K562 (cell line): ENCODE data around the gene COQ5. TPM values are rescaled to one million over a fixed set of nuclear protein-coding genes. Genes with fewer than 3 reads are reported as not detected.

Experiments
- ATAC-seq: fragments of 200-7000 bp; cut with Tn5 transposase; 3 replicates; pipeline ENCODE4 v1.9.1; 2020; ENCODE audit warnings: moderate library complexity
- BruUV-seq: library from RNA; stranded (reverse); fragments of 400-500 nt; replicated peaks from 2 replicates; lab custom pipeline; 2021; lab: Mats Ljungman, UMichigan
- CTCF ChIA-PET: fragments of 300-600 bp; formaldehyde crosslinking; extraction: SDS; loops from one replicate; lab custom pipeline; 2021; ENCODE audit warnings: low intra/inter-chr PET ratio; lab: Yijun Ruan, JAX
- POLR2A ChIA-PET: fragments of 300-600, 350-650 bp; sonication (Branson Sonifier 250); formaldehyde crosslinking; extraction: SDS; loops from one replicate; lab custom pipeline; 2021; ENCODE audit warnings: antibody characterized with exemption, inconsistent platforms; lab: Yijun Ruan, JAX
- DNase-seq, 4 experiments: peaks; one replicate each; pipeline versions ENCODE4 v3.0.0 to v3.0.0-alpha.2; 2011 to 2018; ENCODE audit warnings: low spot score in 3 of 4, mixed read lengths in 3 of 4; ENCODE audit errors: extremely low read depth in 1 of 4
- FAIRE-seq: peaks from 2 replicates; lab custom pipeline; 2011; peaks lifted over from hg19 to GRCh38; lab: Jason Lieb, UNC
- H2AFZ ChIP-seq: 2 replicates; pipeline ENCODE4 v1.6.0; 2011; ENCODE audit warnings: low read depth, low read length, control low read depth, inconsistent platforms
- H3K27ac ChIP-seq: fragments of 200-600 bp; 3 replicates; pipeline ENCODE4 v1.8.0; 2011; ENCODE audit warnings: low read depth, mild to moderate bottlenecking, control low read depth, inconsistent platforms, low read length, moderate library complexity, mixed read lengths; ENCODE audit errors: extremely low read depth
- H3K27me3 ChIP-seq, 2 experiments: fragments of 300-600 bp in 1 of 2; 2 replicates in 1 of 2; 3 replicates in 1 of 2; pipeline versions ENCODE4 v1.6.0 to v1.8.0; 2011; ENCODE audit warnings: inconsistent platforms in 2 of 2, low read length in 2 of 2, mild to moderate bottlenecking in 1 of 2, mixed read lengths in 1 of 2, moderate library complexity in 1 of 2; ENCODE audit not compliant: control insufficient read depth in 2 of 2, insufficient read depth in 2 of 2
- H3K36me3 ChIP-seq: fragments of 300-600 bp; 3 replicates; pipeline ENCODE4 v1.8.0; 2011; ENCODE audit warnings: mild to moderate bottlenecking, low read length, inconsistent platforms; ENCODE audit not compliant: control insufficient read depth, insufficient read depth
- H3K4me1 ChIP-seq, 2 experiments: fragments of 200-600 bp in 1 of 2; replicated peaks in 1 of 2; 2 replicates in 1 of 2; 3 replicates in 1 of 2; pipeline versions ENCODE4 v1.5.1 to v1.8.0; 2011; ENCODE audit warnings: inconsistent platforms in 2 of 2, low read length in 2 of 2, mild to moderate bottlenecking in 1 of 2, mixed read lengths in 1 of 2, moderate library complexity in 1 of 2; ENCODE audit not compliant: control insufficient read depth in 2 of 2, insufficient read depth in 2 of 2
- H3K4me2 ChIP-seq: 2 replicates; pipeline ENCODE4 v1.6.1; 2011; ENCODE audit warnings: low read length, control low read depth, inconsistent platforms, mixed read lengths; ENCODE audit not compliant: insufficient read depth
- H3K4me3 ChIP-seq: fragments of 200-600 bp; sonication (generic), shearing (Covaris generic); 2 replicates; pipeline ENCODE4 v1.5.1; 2016; ENCODE audit warnings: control low read depth, inconsistent platforms
- H3K79me2 ChIP-seq: fragments of 200-600 bp; 3 replicates; pipeline ENCODE4 v1.8.0; 2011; ENCODE audit warnings: low read length, inconsistent platforms; ENCODE audit not compliant: control insufficient read depth, insufficient read depth
- H3K9ac ChIP-seq, 2 experiments: 2 replicates each; pipeline versions ENCODE4 v1.6.0 to v1.6.1; 2011; ENCODE audit warnings: low read depth in 2 of 2, low read length in 2 of 2, control low read depth in 1 of 2, inconsistent platforms in 1 of 2, mild to moderate bottlenecking in 1 of 2, mixed read lengths in 1 of 2; ENCODE audit not compliant: insufficient read depth in 1 of 2
- H3K9me1 ChIP-seq: one replicate; pipeline ENCODE4 v1.6.0; 2011; ENCODE audit warnings: inconsistent platforms, mild to moderate bottlenecking, low read length, moderate library complexity; ENCODE audit not compliant: control insufficient read depth, insufficient read depth
- H3K9me3 ChIP-seq: replicated peaks from 2 replicates; pipeline ENCODE4 v1.5.1; 2011; ENCODE audit warnings: low read depth, low read length, inconsistent platforms; ENCODE audit not compliant: control insufficient read depth, insufficient read depth
- H4K20me1 ChIP-seq: replicated peaks from 2 replicates; pipeline ENCODE4 v1.6.1; 2011; ENCODE audit warnings: low read length, inconsistent platforms, mixed read lengths; ENCODE audit not compliant: control insufficient read depth, insufficient read depth
- DNMT1 ChIP-seq: fragments of 450-650 bp; IDR thresholded peaks from 2 replicates; pipeline ENCODE4 v1.6.1; 2016; ENCODE audit warnings: antibody characterized with exemption, mild to moderate bottlenecking
- ESRRA ChIP-seq: fragments of 450-650 bp; IDR thresholded peaks from 2 replicates; pipeline ENCODE4 v1.6.1; 2014; ENCODE audit warnings: low read depth, mild to moderate bottlenecking, moderate library complexity, borderline replicate concordance
- ESRRB ChIP-seq: fragments of 250-450 bp; sonication (Bioruptor Pico); IDR thresholded peaks from 2 replicates; pipeline ENCODE4 v1.5.0; 2020; ENCODE audit warnings: mild to moderate bottlenecking, moderate library complexity, borderline replicate concordance
- FOXJ3 ChIP-seq: sonication (generic); formaldehyde crosslinking; IDR thresholded peaks from 2 replicates; pipeline ENCODE4 v1.4.0; 2020; ENCODE audit warnings: mild to moderate bottlenecking, missing genetic modification reagents
- JUND ChIP-seq, 2 experiments: IDR thresholded peaks; 2 replicates in 1 of 2; 3 replicates in 1 of 2; pipeline ENCODE4 v1.6.1; 2011; ENCODE audit warnings: borderline replicate concordance in 2 of 2, low read depth in 2 of 2, low read length in 2 of 2, improper control_type of control experiment in 1 of 2, missing biosample characterization in 1 of 2, missing genetic modification characterization in 1 of 2, missing genetic modification reagents in 1 of 2
- NFIC ChIP-seq: fragments of 450-650 bp; IDR thresholded peaks from 2 replicates; pipeline ENCODE4 v1.6.1; 2017; ENCODE audit warnings: mild to moderate bottlenecking, inconsistent platforms
- NFIX ChIP-seq: fragments of 250-450 bp; sonication (Bioruptor Pico); IDR thresholded peaks from 2 replicates; pipeline ENCODE4 v1.4.0; 2020; ENCODE audit warnings: low read depth, mild to moderate bottlenecking, moderate library complexity
- POLR2H ChIP-seq: IDR thresholded peaks from 2 replicates; pipeline ENCODE4 v1.6.1; 2016; ENCODE audit warnings: missing genetic modification characterization, low read depth, mild to moderate bottlenecking, control low read depth, missing compliant biosample characterization, moderate library complexity
- RBM14 ChIP-seq: fragments of 200-400 bp; formaldehyde crosslinking; IDR thresholded peaks from 2 replicates; pipeline ENCODE4 v1.6.1; 2018; ENCODE audit warnings: low read depth, mild to moderate bottlenecking, low read length, moderate library complexity, borderline replicate concordance; ENCODE audit not compliant: insufficient read depth
- SPI1 ChIP-seq: IDR thresholded peaks from 2 replicates; pipeline ENCODE4 v1.6.1; 2011; ENCODE audit warnings: low read depth, low read length, control low read depth, borderline replicate concordance
- ZBTB17 ChIP-seq: fragments of 450-650 bp; formaldehyde crosslinking; IDR thresholded peaks from 2 replicates; pipeline ENCODE4 v1.4.0; 2020; ENCODE audit warnings: mild to moderate bottlenecking
- ZKSCAN1 ChIP-seq: fragments of 150-350 bp; IDR thresholded peaks from 2 replicates; pipeline ENCODE4 v1.6.1; 2016; ENCODE audit warnings: low read depth, low read length
- WGBS: fragments of 100-300 bp; shearing (Covaris generic); methylation state at CpG from one replicate; pipeline ENCODE4 v1.1.6; 2016; ENCODE audit warnings: low coverage, mixed read lengths; ENCODE audit not compliant: insufficient coverage; ENCODE audit errors: missing lambda C conversion rate; 5-methylcytosine and 5-hydroxymethylcytosine counted together
- in situ Hi-C: fragments of 300-500 bp; cut with MboI; formaldehyde crosslinking; loops from 4 replicates; pipeline ENCODE4 v1.15.0; 2018; ENCODE audit warnings: inconsistent platforms, mixed read lengths
- intact Hi-C: fragments of 100-400 bp; cut with micrococcal nuclease; formaldehyde crosslinking; loops from 2 replicates; pipeline ENCODE4 v1.14.2; 2022
- polyA plus RNA-seq, 8 experiments: library from polyadenylated mRNA; depleted of rRNA in 4 of 8; stranded (reverse) in 5 of 8; unstranded in 3 of 8; fragments of >200 nt; fragmentation: Nextera tagmentation in 2 of 8; fragmentation: Illumina TruSeq in 1 of 8; extraction: Ambion mirVana in 2 of 8; extraction: Trizol in 1 of 8; gene quantifications; 2 replicates each; pipeline versions ENCODE4 v1.2.1 to v1.2.3, GENCODE V29; 2011 to 2014; ENCODE audit warnings: inconsistent platforms in 1 of 8, missing spikeins in 1 of 8
- total RNA-seq, 7 experiments: library from RNA; depleted of rRNA in 6 of 7; stranded (reverse); fragments of >200 nt in 6 of 7; fragmentation: Illumina TruSeq in 2 of 7; extraction: Trizol in 2 of 7; gene quantifications; 2 replicates each; pipeline versions ENCODE4 v1.2.1 to v1.2.3, GENCODE V29; 2011 to 2021; ENCODE audit warnings: low replicate concordance in 1 of 7
- TF ChIP-seq, protein P1 (sequence below): fragments of 200-800 bp; sonication (Bioruptor generic); IDR thresholded peaks from 2 replicates; pipeline ENCODE4 v1.6.1; 2016; ENCODE audit warnings: missing genetic modification characterization, missing compliant biosample characterization

COQ5 gene
- total and polyA plus RNA-seq, 9 of the 15 experiments (the other 6 are each of a cell fraction or from before 2014, with no cell fraction given) = 19.2 to 59.7 (median 30.4) TPM

DNA sequence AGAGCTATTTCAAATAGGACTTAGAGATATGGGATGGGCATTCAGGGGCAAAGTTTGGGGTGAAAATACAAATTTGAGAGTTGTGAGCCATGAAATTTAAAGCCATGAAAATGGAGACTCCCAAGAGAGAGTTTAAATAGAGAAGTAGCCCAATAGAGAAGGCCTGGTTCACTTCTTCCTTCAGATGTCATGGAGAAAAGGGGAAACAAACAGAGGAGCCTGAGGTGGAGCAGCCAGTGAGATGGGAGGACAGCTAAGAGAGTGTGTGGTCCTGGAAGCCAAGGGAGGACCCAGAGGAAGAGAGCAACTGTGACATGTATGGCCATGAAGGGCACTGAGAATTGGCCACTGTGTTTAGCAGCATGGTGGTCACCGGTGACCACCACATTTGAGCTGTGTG, 45.3 kb downstream of the COQ5 start:
- H3K4me3 ChIP-seq = no peak overlapping the region
- ChIA-PET CTCF (no interaction called here), POLR2A (interaction anchor here (0.6 to 2.8 kb wide), 8 partner anchors 8 to 435 kb away, joined by 3 to 13 read pairs (median 3); partner anchors contain the start of gene RNU4-2)
- intact Hi-C loops (no loop called here), in situ Hi-C loops (no loop called here)
- WGBS = 56% methylated on average over 1 of the region's 1 CpG
- peaks cover 19% of the 10 kb centered on the region; the same call in 2 of the 3 replicates for H3K79me2 ChIP-seq
- DNase-seq = no peak
- H4K20me1 ChIP-seq = no peaks in the 10 kb centered on the region
- peaks cover 5% of the 10 kb centered on the region for H3K9me1 ChIP-seq
- no peaks in the 10 kb centered on the region for H3K9me3 ChIP-seq
- H3K27ac ChIP-seq = 0 out of 3 replicates have a peak overlapping the region, but pooled peaks have one; percentile 25
- H3K4me2 ChIP-seq = no peak overlapping the region
- no peak overlapping the region for H2AFZ ChIP-seq
- BruUV-seq = no TSS peak
- no peak for FAIRE-seq
- ATAC-seq = no peak
- TF ChIP-seq DNMT1 = no peak
- TF ChIP-seq ESRRA = no peak
- TF ChIP-seq FOXJ3 (CRISPR knock-in tag) = no peak
- no peak for TF ChIP-seq ESRRB (CRISPR knock-in tag)
- no peak for TF ChIP-seq NFIX (CRISPR knock-in tag)
- TF ChIP-seq SPI1 = no peak
- no peak for TF ChIP-seq ZBTB17 (CRISPR knock-in tag)
- TF ChIP-seq, protein P1, sequence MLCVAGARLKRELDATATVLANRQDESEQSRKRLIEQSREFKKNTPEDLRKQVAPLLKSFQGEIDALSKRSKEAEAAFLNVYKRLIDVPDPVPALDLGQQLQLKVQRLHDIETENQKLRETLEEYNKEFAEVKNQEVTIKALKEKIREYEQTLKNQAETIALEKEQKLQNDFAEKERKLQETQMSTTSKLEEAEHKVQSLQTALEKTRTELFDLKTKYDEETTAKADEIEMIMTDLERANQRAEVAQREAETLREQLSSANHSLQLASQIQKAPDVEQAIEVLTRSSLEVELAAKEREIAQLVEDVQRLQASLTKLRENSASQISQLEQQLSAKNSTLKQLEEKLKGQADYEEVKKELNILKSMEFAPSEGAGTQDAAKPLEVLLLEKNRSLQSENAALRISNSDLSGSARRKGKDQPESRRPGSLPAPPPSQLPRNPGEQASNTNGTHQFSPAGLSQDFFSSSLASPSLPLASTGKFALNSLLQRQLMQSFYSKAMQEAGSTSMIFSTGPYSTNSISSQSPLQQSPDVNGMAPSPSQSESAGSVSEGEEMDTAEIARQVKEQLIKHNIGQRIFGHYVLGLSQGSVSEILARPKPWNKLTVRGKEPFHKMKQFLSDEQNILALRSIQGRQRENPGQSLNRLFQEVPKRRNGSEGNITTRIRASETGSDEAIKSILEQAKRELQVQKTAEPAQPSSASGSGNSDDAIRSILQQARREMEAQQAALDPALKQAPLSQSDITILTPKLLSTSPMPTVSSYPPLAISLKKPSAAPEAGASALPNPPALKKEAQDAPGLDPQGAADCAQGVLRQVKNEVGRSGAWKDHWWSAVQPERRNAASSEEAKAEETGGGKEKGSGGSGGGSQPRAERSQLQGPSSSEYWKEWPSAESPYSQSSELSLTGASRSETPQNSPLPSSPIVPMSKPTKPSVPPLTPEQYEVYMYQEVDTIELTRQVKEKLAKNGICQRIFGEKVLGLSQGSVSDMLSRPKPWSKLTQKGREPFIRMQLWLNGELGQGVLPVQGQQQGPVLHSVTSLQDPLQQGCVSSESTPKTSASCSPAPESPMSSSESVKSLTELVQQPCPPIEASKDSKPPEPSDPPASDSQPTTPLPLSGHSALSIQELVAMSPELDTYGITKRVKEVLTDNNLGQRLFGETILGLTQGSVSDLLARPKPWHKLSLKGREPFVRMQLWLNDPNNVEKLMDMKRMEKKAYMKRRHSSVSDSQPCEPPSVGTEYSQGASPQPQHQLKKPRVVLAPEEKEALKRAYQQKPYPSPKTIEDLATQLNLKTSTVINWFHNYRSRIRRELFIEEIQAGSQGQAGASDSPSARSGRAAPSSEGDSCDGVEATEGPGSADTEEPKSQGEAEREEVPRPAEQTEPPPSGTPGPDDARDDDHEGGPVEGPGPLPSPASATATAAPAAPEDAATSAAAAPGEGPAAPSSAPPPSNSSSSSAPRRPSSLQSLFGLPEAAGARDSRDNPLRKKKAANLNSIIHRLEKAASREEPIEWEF = no peak
- TF ChIP-seq POLR2H = no peak
- TF ChIP-seq RBM14 = no peak
- TF ChIP-seq ZKSCAN1 = no peak
- TF ChIP-seq NFIC = no peak
- no peak for TF ChIP-seq JUND (IDR thresholded peaks at IDR 0.05; ENCODE audit: borderline replicate concordance, low read depth, low read length)
- no peak for TF ChIP-seq JUND (tag; IDR thresholded peaks at IDR 0.05; ENCODE audit: borderline replicate concordance, low read depth, low read length)
- peaks cover 15% of the 10 kb centered on the region; the same call in 2 of the 3 replicates for H3K36me3 ChIP-seq
- peak overlapping the region in 1 of 2 experiments; percentile 32; a peak in 1 of 4 replicates for H3K9ac ChIP-seq
- H3K27me3 ChIP-seq = no peaks in the 10 kb centered on the region; a peak in 1 of 5 replicates
- peaks cover 30 to 41% of the 10 kb centered on the region in 2 experiments for H3K4me1 ChIP-seq
